ENCODE results near the gene FSIP1. TPM values are rescaled to one million over a fixed set of nuclear protein-coding genes. Genes with fewer than 3 reads are reported as not detected.

FSIP1 gene
- total and polyA plus RNA-seq, 7 donors, result 0.04 to 2.4 (median 0.63) TPM; not detected in 1

- TF ChIP-seq, protein P1, sequence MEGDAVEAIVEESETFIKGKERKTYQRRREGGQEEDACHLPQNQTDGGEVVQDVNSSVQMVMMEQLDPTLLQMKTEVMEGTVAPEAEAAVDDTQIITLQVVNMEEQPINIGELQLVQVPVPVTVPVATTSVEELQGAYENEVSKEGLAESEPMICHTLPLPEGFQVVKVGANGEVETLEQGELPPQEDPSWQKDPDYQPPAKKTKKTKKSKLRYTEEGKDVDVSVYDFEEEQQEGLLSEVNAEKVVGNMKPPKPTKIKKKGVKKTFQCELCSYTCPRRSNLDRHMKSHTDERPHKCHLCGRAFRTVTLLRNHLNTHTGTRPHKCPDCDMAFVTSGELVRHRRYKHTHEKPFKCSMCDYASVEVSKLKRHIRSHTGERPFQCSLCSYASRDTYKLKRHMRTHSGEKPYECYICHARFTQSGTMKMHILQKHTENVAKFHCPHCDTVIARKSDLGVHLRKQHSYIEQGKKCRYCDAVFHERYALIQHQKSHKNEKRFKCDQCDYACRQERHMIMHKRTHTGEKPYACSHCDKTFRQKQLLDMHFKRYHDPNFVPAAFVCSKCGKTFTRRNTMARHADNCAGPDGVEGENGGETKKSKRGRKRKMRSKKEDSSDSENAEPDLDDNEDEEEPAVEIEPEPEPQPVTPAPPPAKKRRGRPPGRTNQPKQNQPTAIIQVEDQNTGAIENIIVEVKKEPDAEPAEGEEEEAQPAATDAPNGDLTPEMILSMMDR (IDR thresholded peaks at IDR 0.05), result no peak
- ATAC-seq, result no peak
- intact Hi-C loops (cut with DNase I), result no loop called here
Observed at GRCh38 chr15:39623529-39623931, 159.1 kb downstream of the FSIP1 start.

GRCh38 chr15:39622660-39623516 is 159.8 kb downstream of the FSIP1 start:
- peaks cover 12% of the 10 kb centered on the region for H3K4me1 ChIP-seq
- H3K4me3 ChIP-seq, result no peak overlapping the region
- ATAC-seq (no peak), DNase-seq (no peak)
- TF ChIP-seq, protein P1 (IDR thresholded peaks at IDR 0.05), result no peak
- H3K27ac ChIP-seq, result no peak overlapping the region
- intact Hi-C loops (cut with DNase I), result no loop called here
- WGBS, 3 donors, result 77 to 78% (median 77%) methylated on average over 6 of the region's 6 CpGs
- no peaks in the 10 kb centered on the region for H3K36me3 ChIP-seq (ENCODE audit: insufficient read depth in 1 of 2, low read depth in 1 of 2)
- H3K27me3 ChIP-seq (ENCODE audit: insufficient read depth in 3 of 3, low read length in 2 of 3), result no peaks in the 10 kb centered on the region
- no peaks in the 10 kb centered on the region for H3K9me3 ChIP-seq

More at GRCh38 chr15:39623529-39623931, 159.1 kb downstream of the FSIP1 start:
- H3K36me3 ChIP-seq (ENCODE audit: insufficient read depth in 1 of 2, low read depth in 1 of 2), result no peaks in the 10 kb centered on the region
- no peak for DNase-seq
- H3K27ac ChIP-seq, result no peak overlapping the region
- no peaks in the 10 kb centered on the region for H3K27me3 ChIP-seq (ENCODE audit: insufficient read depth in 3 of 3, low read length in 2 of 3)
- WGBS, 3 donors, result 78 to 86% (median 86%) methylated on average over 4 of the region's 4 CpGs
- no peaks in the 10 kb centered on the region for H3K9me3 ChIP-seq
- no peak overlapping the region for H3K4me3 ChIP-seq
- peaks cover 12% of the 10 kb centered on the region for H3K4me1 ChIP-seq

DNA sequence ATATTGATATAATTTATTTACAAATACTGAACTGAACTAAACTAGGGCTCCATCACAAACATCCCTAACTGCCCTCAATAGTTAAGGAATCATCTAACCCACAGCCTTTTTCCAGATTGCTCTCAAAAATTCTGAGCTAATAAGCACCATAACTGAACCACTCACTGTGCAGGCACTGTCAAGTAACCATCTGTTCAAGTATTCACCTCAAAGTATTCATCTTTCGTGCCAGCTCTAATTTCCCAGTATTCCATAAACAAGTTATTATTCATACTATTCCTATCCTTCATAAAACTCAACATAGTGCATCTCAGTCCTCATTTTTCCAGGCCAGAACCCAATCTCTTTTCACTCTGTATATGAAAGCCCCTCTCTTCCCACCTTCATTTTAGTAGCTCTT is 160.7 kb downstream of the FSIP1 start:
- WGBS, 3 donors, result 21 to 26% (median 22%) methylated on average over 1 of the region's 1 CpG
- intact Hi-C loops (cut with DNase I), result no loop called here

DNA sequence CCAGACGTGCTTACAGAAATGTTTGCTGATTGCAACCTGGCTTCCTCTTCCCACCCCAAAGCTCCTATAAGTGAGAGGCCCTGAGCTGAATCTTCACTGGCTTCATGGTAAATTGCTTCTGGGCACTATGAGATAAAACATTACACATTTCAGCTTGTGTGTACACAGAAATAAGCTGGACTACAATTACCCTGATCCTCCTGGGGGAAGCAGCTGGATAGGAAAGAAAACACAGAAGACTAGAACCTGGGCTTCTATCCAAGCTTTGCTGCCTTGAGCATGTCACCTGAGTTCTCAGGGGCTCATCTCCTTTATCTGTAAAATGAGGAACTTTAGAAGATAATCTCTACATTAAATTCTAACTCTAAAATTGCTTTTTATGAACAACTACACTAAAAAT is 161.4 kb downstream of the FSIP1 start:
- H3K36me3 ChIP-seq (ENCODE audit: insufficient read depth in 1 of 2, low read depth in 1 of 2), result no peaks in the 10 kb centered on the region
- H3K4me1 ChIP-seq, result peaks cover 12% of the 10 kb centered on the region
- H3K27ac ChIP-seq, result no peak overlapping the region
- intact Hi-C loops (cut with DNase I), result no loop called here
- DNase-seq (no peak), ATAC-seq (no peak)
- H3K4me3 ChIP-seq, result no peak overlapping the region
- 68 to 84% (median 76%) methylated on average over 1 of the region's 1 CpG for WGBS, 3 donors
- H3K9me3 ChIP-seq, result no peaks in the 10 kb centered on the region
- no peaks in the 10 kb centered on the region for H3K27me3 ChIP-seq (ENCODE audit: insufficient read depth in 3 of 3, low read length in 2 of 3)
- TF ChIP-seq, protein P1 (IDR thresholded peaks at IDR 0.05), result no peak

More for the DNA sequence above, 160.7 kb downstream of the FSIP1 start:
- Histone ChIP-seq H3K27me3 (ENCODE audit: insufficient read depth in 3 of 3, low read length in 2 of 3) (no peaks in the 10 kb centered on the region), H3K9me3 (no peaks in the 10 kb centered on the region), H3K27ac (no peak overlapping the region), H3K4me3 (no peak overlapping the region), H3K4me1 (peaks cover 12% of the 10 kb centered on the region), H3K36me3 (ENCODE audit: insufficient read depth in 1 of 2, low read depth in 1 of 2) (no peaks in the 10 kb centered on the region)
- TF ChIP-seq, protein P1 (IDR thresholded peaks at IDR 0.05), result no peak
- no peak for ATAC-seq
- DNase-seq, result no peak

All from psoas muscle (tissue), 8 donors.